NCI-H226 (cell line): Measurements from ENCODE around the gene PYGB.

Experiments
- DNase-seq: peaks from one replicate; pipeline ENCODE4 v3.0.0-alpha.2; 2015

PYGB gene

DNA sequence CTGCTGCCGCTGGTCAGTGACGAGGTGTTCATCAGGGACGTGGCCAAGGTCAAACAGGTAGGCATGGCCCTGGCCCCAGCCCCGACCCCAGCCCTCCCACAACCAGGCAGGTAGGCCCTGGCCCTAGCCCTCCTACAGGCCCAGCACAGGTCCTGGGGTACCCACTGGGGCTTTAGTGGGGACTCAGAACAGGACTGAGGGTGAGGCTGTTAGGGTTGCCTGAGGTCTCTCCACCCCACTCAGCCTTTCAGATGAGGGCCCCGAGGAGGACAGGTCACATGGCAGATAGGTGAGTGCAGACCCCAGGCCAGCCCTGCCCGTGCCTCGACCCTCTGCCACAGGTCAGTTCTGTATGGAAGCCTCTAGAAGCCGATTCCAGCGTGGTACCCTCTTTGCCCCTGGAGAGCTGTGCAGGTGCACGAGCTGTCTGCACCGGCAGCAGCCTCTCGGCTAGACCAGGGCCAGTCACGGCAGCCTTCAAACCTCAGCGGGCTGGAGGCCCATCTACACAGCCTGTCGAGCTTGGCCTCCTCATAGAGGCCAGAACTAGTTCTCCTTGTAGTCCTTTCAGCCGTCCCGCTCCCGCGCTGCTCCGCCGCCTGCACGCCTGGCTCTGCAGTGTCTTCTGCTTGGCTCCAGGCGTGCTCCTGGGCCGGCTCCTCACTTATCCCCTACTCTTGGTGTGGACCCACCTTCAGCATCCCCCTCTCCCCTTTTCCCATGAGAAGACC lies 35.5 kb downstream of the PYGB start:
- no peak for DNase-seq

DNA sequence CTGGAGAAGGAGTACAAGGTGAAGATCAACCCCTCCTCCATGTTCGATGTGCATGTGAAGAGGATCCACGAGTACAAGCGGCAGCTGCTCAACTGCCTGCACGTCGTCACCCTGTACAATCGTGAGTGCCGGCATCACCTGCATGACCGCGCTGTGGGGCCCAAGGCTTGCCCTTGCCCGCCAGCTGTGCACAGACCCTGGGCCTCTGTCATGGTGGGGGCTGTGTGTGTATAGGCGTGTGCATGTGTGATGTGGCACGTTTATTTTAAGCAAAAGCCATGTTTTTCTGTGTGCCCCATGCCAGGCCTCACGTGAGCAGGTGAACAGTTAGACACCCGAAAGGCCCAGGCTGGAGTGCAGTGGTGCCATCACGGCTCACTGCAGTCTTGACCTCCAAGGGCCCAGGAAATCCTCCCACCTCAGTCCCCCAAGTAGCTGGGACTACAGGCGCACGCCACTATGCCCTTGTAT lies 36.3 kb downstream of the PYGB start:
- no peak for DNase-seq

GRCh38 chr20:25285091-25285647 lies 37.3 kb downstream of the PYGB start:
- DNase-seq = no peak

DNA sequence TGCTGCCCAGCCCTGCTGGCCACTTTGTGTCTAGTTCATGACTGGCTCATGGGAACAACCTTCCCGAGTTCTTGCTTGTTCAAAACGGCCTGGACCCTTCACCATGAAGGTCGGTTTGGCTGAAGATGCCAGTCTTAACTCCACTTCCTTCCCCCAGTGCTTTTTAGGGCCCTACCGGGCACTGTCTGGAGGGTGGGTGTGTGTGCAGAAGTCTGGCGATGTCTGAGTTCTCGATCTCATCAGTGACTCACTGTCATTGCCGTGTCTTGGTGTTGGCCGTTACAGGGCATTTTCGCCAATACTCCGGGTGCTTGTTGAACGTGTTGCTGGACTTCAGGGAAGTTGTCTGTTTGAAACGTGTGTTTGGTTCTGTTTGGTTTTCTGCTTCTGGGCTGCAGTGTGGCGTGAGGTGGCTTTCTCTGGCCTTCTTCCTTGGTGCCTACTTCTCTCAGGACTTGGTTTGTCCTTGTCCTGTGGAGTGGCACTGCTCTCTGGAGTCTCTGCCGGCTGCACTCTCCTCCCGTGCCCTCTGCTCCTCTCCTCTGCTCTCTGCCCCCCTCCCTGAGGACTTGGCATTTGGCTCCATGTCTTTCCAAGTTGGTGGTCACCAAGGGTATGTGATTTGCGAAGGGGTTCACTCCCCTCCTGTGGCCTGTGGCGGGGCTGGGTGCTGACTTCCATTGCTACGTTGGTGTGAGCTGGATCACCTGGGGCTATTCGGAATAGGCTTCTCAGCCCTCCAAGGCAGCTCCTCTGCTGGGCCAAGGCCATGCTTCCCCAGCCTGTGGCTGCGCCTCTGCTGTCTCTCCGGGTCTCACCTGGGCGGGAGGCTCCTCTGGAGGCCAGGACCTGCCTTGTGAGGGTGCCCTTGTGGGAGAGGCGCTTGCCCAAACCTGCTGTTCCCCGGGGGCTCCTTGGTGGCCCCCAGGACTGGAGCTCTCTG lies 38.2 kb downstream of the PYGB start:
- DNase-seq = no peak

- DNase-seq = no peak
Observed at GRCh38 chr20:25286917-25287316, 39.0 kb downstream of the PYGB start.

DNA sequence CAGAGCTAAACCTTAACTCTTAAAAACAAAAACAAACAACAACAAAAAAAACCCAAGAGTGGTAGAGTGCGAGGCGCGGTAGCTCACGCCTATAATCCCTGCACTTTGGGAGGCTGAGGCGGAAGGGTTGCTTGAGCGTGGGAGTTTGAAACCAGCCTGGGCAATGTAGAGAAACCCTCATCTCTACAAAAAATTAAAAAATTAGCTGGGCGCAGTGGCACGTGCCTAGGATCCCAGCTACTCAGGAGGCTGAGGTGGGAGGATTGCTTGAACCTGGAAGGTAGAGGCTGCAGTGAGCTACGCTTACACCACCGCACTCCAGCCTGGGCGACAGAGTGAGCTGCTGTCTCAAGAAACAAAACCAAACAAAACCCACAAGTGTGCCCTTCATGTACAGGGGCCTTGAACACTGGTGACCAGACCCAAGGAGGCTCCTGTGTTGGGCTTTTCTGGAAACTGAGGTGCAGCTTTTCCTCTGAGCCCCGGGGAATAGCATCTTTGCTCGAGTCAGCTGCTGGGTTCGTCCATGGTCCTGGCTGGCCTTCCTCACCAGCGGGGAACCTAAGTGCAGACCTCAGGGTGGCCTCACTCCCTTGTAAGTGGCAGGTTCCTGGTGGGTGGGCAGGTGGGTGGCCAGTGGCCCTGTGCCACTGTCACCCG lies 39.9 kb downstream of the PYGB start:
- no peak for DNase-seq

GRCh38 chr20:25288291-25289181 lies 40.7 kb downstream of the PYGB start:
- no peak for DNase-seq

DNA sequence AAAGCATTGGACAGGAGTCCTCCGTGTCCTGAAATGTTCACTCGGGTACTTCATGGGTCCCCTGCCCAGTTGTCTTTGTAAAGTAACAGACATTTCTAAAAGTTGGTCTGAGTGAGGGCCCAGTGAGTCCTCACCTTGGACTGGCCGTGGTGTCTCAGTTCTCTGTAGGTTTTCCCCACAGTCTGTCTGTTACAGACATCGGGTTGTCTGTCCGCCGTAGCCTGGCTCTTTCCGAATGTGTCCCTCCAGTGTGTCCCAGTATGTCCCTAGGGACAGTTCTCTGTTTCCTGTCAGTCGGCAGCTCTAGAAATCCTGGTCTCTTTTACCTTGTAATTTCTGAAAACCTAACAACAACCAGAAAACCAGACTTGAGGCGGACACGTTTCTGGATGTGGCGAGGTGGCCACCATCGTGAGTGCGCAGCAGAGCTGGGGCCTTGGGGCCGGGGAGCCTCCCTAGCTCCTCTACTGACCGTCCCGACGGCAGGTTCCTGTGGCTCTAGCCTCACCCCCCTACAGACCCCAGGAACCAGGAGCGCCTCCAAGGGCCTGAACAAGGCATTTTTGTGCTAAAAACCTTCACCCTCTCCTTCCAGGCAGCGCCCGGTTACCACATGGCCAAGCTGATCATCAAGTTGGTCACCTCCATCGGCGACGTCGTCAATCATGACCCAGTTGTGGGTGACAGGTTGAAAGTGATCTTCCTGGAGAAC lies 42.2 kb downstream of the PYGB start:
- DNase-seq = no peak

- no peak for DNase-seq
Observed at GRCh38 chr20:25290646-25291431, 43.0 kb downstream of the PYGB start.

DNA sequence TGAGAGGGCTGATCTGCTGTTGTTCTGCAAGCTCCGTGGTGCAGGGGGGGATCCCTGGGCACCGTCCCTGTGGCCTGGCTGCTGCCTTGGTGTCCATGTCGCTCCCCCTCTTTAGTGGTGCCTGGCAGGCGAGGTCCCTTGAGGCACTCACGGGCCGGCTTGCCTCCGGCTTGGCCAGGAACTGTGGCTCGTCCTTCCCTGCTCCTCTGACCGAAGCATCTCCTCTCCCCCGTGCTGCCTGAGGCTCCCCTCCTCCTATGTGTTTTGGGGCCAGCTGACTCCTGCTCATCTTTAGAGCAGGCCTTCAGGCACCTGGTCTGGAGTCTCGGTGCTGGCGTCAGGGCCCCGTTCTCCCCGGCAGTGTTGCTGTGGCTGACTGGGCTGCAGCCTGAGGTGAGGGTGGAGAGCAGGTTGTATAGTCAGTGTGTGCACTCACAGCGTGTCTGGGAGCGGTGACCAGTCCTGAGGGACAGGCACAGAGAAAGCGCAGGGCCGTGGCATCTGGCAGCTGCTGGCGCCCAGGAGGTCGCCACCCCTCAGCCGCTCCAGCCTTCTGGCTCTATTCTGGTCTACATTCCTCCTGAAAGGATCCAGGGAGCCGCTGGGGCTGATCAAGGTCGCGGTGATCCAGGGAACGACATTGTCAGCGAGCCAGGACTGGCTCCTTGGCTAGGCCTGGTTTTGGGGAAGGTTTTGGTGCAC lies 43.7 kb downstream of the PYGB start:
- DNase-seq = no peak

GRCh38 chr20:25292176-25292891 lies 44.4 kb downstream of the PYGB start:
- no peak for DNase-seq

DNA sequence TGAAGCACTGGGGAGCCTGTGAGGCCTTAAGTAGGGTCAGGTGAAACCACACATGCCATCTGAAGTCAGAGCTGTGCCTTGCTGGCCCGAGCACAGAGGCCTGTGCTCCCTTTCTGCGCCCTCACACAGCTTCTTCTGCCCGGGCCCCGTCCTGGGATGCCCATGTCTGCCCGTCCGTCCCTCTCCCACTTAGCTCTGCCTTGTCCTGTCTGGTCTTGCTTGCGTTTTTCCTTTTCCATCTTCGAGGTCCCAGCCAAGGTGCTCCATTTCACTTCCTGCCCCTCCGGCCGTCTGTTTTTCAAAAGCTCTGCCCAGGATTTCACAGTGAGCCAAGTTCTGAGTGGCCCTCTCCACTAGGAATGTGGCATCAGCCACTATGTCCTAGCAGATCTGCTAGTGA lies 45.6 kb downstream of the PYGB start:
- no peak for DNase-seq

DNA sequence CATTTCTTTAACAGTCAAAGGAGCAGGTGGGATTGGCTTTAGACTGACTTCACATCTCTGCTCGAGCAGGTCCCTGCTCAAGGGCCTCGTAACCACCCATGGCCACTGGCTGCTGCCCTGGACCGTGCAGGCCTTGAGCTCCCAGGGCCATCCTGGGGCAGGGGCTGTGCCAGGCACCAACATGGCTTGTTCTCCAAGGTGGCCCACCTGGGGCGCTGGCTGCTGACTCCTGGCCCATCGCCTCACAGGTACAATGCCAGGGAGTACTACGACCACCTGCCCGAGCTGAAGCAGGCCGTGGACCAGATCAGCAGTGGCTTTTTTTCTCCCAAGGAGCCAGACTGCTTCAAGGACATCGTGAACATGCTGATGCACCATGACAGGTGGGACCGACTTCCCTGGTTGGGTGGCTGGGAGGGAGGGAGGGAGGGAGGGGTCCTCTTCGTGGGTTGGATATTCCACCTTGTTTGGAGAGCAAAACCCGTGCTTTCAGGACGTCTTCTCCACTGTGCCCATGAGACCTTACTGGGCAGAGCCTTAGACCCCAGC lies 46.1 kb downstream of the PYGB start:
- DNase-seq = no peak

DNA sequence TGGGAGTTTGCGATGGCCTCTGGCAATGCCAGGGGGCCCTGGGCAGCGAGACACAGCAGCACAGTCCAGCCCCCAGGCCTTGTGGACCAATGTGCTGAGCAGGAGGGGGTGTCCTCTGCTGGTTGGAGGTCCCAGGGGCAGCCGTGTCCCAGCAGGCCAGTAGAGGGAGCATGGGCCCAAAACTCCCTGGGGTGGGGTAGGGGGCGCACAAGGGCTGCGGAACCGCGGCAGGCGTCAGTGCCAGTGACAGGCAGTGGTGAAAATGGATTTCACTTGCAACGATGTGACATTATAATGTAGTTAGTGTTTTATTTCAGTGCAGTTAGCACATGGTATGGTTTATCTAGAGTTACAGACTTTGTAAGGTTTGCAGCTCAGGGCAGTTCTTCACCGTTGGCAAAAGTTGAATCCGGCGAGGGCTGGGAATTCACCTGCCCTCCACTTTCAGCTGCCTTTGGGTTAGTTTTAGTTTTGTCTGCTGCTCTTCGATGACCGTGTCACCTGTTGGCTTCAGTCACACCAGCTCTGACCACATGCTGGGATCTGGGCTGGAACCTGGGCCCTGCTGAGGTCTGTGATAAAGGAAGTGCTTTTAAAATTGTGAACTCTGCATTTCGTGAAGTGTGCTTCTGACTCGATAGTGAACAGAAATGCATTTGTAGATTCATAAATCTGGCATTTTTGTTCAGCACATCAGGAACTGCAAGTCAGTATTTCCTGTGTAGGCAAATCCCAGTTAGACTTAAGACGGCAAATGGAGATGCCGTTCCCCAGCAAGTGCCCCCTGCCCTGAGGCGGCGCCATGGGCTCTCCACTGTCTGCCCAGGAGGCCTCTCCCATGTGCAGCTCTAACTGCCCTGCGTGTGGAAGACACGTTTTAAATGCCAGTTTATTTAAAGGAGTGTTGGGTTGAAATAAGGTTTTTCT lies 46.8 kb downstream of the PYGB start:
- DNase-seq = peak; percentile 16

DNA sequence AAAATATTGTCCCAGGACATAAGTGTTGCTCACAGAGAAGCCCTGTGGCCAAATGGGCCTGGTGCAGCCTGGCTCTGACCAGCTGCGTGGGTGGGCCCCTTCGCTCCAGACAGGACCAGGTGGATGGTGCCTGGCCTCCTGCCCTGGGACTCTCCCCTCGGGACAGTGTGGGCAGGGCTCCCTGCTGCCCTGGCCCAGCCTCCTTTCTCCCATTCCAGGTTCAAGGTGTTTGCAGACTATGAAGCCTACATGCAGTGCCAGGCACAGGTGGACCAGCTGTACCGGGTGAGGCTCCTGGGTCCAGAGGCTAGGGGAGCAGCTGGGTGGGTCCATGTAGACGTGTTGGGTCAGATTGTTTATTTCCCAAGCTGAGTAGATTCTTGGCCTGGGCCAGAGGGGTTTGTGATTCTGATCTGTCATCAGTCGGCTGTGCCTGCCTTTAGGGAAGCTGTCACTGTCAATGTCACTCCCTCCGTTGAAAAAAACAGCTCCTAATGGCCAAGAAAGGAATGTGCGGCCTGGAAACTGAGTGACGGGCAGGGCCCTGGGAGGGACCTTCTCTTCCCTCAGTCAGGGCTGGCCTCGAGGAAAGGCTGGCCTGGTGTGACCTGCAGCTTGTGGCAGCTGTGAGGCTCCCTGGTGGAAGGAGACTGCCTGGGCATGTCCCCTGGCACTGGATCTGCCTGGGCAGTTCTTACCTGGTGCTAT lies 47.7 kb downstream of the PYGB start:
- DNase-seq = no peak

DNA sequence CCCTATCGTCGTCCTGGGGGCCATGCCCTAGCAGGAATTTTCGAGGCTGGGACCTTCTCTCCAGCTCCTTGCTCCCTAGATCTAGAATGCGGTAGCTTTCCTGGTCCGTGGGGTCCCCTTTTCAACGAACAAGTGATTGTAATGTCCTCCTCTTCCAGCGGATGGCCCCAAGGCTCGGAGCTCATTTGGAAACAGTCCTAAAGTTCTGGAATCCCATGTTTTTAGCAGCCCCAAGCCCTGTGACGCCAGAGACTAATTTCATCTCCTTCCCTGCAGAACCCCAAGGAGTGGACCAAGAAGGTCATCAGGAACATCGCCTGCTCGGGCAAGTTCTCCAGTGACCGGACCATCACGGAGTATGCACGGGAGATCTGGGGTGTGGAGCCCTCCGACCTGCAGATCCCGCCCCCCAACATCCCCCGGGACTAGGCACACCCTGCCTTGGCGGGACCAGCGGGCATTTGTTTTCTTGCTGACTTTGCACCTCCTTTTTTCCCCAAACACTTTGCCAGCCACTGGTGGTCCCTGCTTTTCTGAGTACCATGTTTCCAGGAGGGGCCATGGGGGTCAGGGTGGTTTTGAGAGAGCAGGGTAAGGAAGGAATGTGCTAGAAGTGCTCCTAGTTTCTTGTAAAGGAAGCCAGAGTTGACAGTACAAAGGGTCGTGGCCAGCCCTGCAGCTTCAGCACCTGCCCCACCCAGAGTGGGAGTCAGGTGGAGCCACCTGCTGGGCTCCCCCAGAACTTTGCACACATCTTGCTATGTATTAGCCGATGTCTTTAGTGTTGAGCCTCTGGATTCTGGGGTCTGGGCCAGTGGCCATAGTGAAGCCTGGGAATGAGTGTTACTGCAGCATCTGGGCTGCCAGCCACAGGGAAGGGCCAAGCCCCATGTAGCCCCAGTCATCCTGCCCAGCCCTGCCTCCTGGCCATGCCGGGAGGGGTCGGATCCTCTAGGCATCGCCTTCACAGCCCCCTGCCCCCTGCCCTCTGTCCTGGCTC lies 48.5 kb downstream of the PYGB start:
- DNase-seq = peak; percentile 17
